Mesendoderm (in vitro differentiated cells): ENCODE measurements around the gene SLC2A5.

ENCODE experiments used
- DNase-seq: peaks from one replicate; pipeline ENCODE4 v3.0.0; 2013
- H2AK5ac ChIP-seq: 2 replicates; pipeline ENCODE4 v1.6.1; 2013; ENCODE audit warnings: low read length, inconsistent platforms
- H2BK120ac ChIP-seq: 2 replicates; pipeline ENCODE4 v1.6.1; 2013; ENCODE audit warnings: low read depth, mild to moderate bottlenecking, low read length, moderate library complexity, mixed read lengths
- H2BK15ac ChIP-seq: replicated peaks from 2 replicates; pipeline ENCODE4 v1.6.1; 2013; ENCODE audit warnings: low read depth, mild to moderate bottlenecking, moderate library complexity
- H2BK5ac ChIP-seq: 2 replicates; pipeline ENCODE4 v1.6.1; 2013; ENCODE audit warnings: low read length, inconsistent platforms
- H3K18ac ChIP-seq: 2 replicates; pipeline ENCODE4 v1.6.1; 2013; ENCODE audit warnings: mild to moderate bottlenecking, low read length, mixed read lengths
- H3K23ac ChIP-seq: one replicate; pipeline ENCODE4 v1.6.1; 2013; ENCODE audit warnings: low read length
- H3K27ac ChIP-seq: 2 replicates; pipeline ENCODE4 v1.5.1; 2013; ENCODE audit warnings: low read depth, mild to moderate bottlenecking, inconsistent platforms, low read length, moderate library complexity
- H3K27me3 ChIP-seq: 2 replicates; pipeline ENCODE4 v1.6.1; 2013; ENCODE audit warnings: low read length, control low read depth, mild to moderate bottlenecking, inconsistent platforms; ENCODE audit not compliant: insufficient read depth, poor library complexity
- H3K36me3 ChIP-seq: 2 replicates; pipeline ENCODE4 v1.6.1; 2013; ENCODE audit warnings: low read length, inconsistent platforms; ENCODE audit not compliant: control insufficient read depth, insufficient read depth
- H3K4ac ChIP-seq: one replicate; pipeline ENCODE4 v1.6.1; 2013; ENCODE audit warnings: low read depth, mild to moderate bottlenecking, low read length, moderate library complexity
- H3K4me1 ChIP-seq: 2 replicates; pipeline ENCODE4 v1.6.1; 2013; ENCODE audit warnings: low read depth, low read length, inconsistent platforms; ENCODE audit not compliant: control insufficient read depth
- H3K4me2 ChIP-seq: 2 replicates; pipeline ENCODE4 v1.6.1; 2013; ENCODE audit warnings: low read length
- H3K4me3 ChIP-seq: 2 replicates; pipeline ENCODE4 v1.5.1; 2013; ENCODE audit warnings: mild to moderate bottlenecking, low read length
- H3K56ac ChIP-seq: one replicate; pipeline ENCODE4 v1.6.1; 2013; ENCODE audit warnings: low read length
- H3K79me1 ChIP-seq: 2 replicates; pipeline ENCODE4 v1.6.1; 2013; ENCODE audit warnings: low read length, inconsistent platforms
- H3K79me2 ChIP-seq: 2 replicates; pipeline ENCODE4 v1.6.1; 2013; ENCODE audit warnings: mild to moderate bottlenecking, low read length; ENCODE audit not compliant: control insufficient read depth, insufficient read depth
- H3K9ac ChIP-seq: 2 replicates; pipeline ENCODE4 v1.6.1; 2013; ENCODE audit warnings: low read length, inconsistent platforms
- H4K5ac ChIP-seq: one replicate; pipeline ENCODE4 v1.6.1; 2013; ENCODE audit warnings: low read length
- H4K8ac ChIP-seq: one replicate; pipeline ENCODE4 v1.6.1; 2013; ENCODE audit warnings: low read depth, mild to moderate bottlenecking, control low read depth, low read length, moderate library complexity
- WGBS: extraction: QIAGEN DNeasy Blood & Tissue Kit; methylation state at CpG from one replicate; pipeline ENCODE4 v1.1.7; 2013; ENCODE audit warnings: low lambda C conversion rate, missing lambda C conversion rate; ENCODE audit not compliant: insufficient coverage; ENCODE audit errors: extremely low coverage; 5-methylcytosine and 5-hydroxymethylcytosine counted together

SLC2A5 gene

GRCh38 chr1:9111357-9111691 is 41.9 kb upstream of the SLC2A5 start:
- Histone ChIP-seq H4K5ac (no peak overlapping the region), H3K18ac (no peak overlapping the region), H2AK5ac (no peak overlapping the region), H2BK120ac (no peak overlapping the region), H3K27me3 (no peaks in the 10 kb centered on the region), H3K27ac (no peak overlapping the region), H3K9ac (no peak overlapping the region), H3K56ac (no peak overlapping the region), H3K23ac (no peak overlapping the region), H3K79me2 (no peaks in the 10 kb centered on the region), H3K4me3 (no peak overlapping the region), H3K4ac (no peak overlapping the region), H2BK5ac (no peak overlapping the region), H3K4me2 (no peak overlapping the region), H4K8ac (no peak overlapping the region), H3K36me3 (no peaks in the 10 kb centered on the region), H2BK15ac (no peak overlapping the region), H3K79me1 (no peaks in the 10 kb centered on the region), H3K4me1 (no peaks in the 10 kb centered on the region)
- no CpG with 5 or more reads among the region's 13 CpGs for WGBS
- DNase-seq: no peak

- H3K79me2 ChIP-seq: no peaks in the 10 kb centered on the region
- H4K5ac ChIP-seq: no peak overlapping the region
- H4K8ac ChIP-seq: no peak overlapping the region
- no peaks in the 10 kb centered on the region for H3K36me3 ChIP-seq
- H2BK15ac ChIP-seq: no peak overlapping the region
- no peak overlapping the region for H3K18ac ChIP-seq
- no peak overlapping the region for H3K9ac ChIP-seq
- no peak overlapping the region for H3K4me3 ChIP-seq
- WGBS: no CpG with 5 or more reads among the region's 18 CpGs
- H2BK5ac ChIP-seq: no peak overlapping the region
- no peak overlapping the region for H3K23ac ChIP-seq
- H3K27me3 ChIP-seq: no peaks in the 10 kb centered on the region
- no peaks in the 10 kb centered on the region for H3K79me1 ChIP-seq
- H3K4me2 ChIP-seq: no peak overlapping the region
- H2BK120ac ChIP-seq: no peak overlapping the region
- H2AK5ac ChIP-seq: no peak overlapping the region
- peak; percentile 97 for DNase-seq
- no peak overlapping the region for H3K4ac ChIP-seq
- H3K27ac ChIP-seq: no peak overlapping the region
- H3K56ac ChIP-seq: no peak overlapping the region
- H3K4me1 ChIP-seq: no peaks in the 10 kb centered on the region
Observed at GRCh38 chr1:9110669-9111356, 41.4 kb upstream of the SLC2A5 start.

- no peaks in the 10 kb centered on the region for H3K4me1 ChIP-seq
- no peak for DNase-seq
- no peaks in the 10 kb centered on the region for H3K27me3 ChIP-seq
- no peak overlapping the region for H2BK120ac ChIP-seq
- no peak overlapping the region for H2BK5ac ChIP-seq
- H3K4ac ChIP-seq: no peak overlapping the region
- no peaks in the 10 kb centered on the region for H3K79me1 ChIP-seq
- H2BK15ac ChIP-seq: no peak overlapping the region
- no peaks in the 10 kb centered on the region for H3K79me2 ChIP-seq
- H2AK5ac ChIP-seq: no peak overlapping the region
- H3K4me2 ChIP-seq: no peak overlapping the region
- no peaks in the 10 kb centered on the region for H3K36me3 ChIP-seq
- no peak overlapping the region for H3K9ac ChIP-seq
- H3K56ac ChIP-seq: no peak overlapping the region
- H3K4me3 ChIP-seq: no peak overlapping the region
- H3K27ac ChIP-seq: no peak overlapping the region
- H3K18ac ChIP-seq: no peak overlapping the region
- no peak overlapping the region for H3K23ac ChIP-seq
- WGBS: no CpG with 5 or more reads among the region's 12 CpGs
- no peak overlapping the region for H4K8ac ChIP-seq
- no peak overlapping the region for H4K5ac ChIP-seq
Observed at GRCh38 chr1:9108056-9108665, 38.7 kb upstream of the SLC2A5 start.

GRCh38 chr1:9107136-9107535 is 37.7 kb upstream of the SLC2A5 start:
- Histone ChIP-seq H2BK120ac (no peak overlapping the region), H3K27me3 (no peaks in the 10 kb centered on the region)
- WGBS: no CpG with 5 or more reads among the region's 4 CpGs

GRCh38 chr1:9106286-9106685 is 36.9 kb upstream of the SLC2A5 start:
- no peak overlapping the region for H3K4me3 ChIP-seq
- no peaks in the 10 kb centered on the region for H3K79me1 ChIP-seq
- H2BK120ac ChIP-seq: no peak overlapping the region
- no peak overlapping the region for H3K9ac ChIP-seq
- H3K4me2 ChIP-seq: no peak overlapping the region
- no peaks in the 10 kb centered on the region for H3K79me2 ChIP-seq
- H2AK5ac ChIP-seq: no peak overlapping the region
- H3K36me3 ChIP-seq: no peaks in the 10 kb centered on the region
- H2BK5ac ChIP-seq: no peak overlapping the region
- no peak overlapping the region for H3K27ac ChIP-seq
- no peaks in the 10 kb centered on the region for H3K27me3 ChIP-seq
- no peak overlapping the region for H4K5ac ChIP-seq
- H3K23ac ChIP-seq: no peak overlapping the region
- DNase-seq: no peak
- no peaks in the 10 kb centered on the region for H3K4me1 ChIP-seq
- no peak overlapping the region for H2BK15ac ChIP-seq
- no peak overlapping the region for H3K4ac ChIP-seq
- WGBS: no CpG with 5 or more reads among the region's 14 CpGs
- H3K18ac ChIP-seq: no peak overlapping the region
- no peak overlapping the region for H4K8ac ChIP-seq
- H3K56ac ChIP-seq: no peak overlapping the region

More at GRCh38 chr1:9107136-9107535, 37.7 kb upstream of the SLC2A5 start:
- Histone ChIP-seq H3K9ac (no peak overlapping the region), H3K79me2 (no peaks in the 10 kb centered on the region), H2AK5ac (no peak overlapping the region), H4K8ac (no peak overlapping the region), H3K4ac (no peak overlapping the region), H3K4me3 (no peak overlapping the region), H3K36me3 (no peaks in the 10 kb centered on the region), H3K56ac (no peak overlapping the region), H3K4me1 (no peaks in the 10 kb centered on the region), H3K27ac (no peak overlapping the region), H3K18ac (no peak overlapping the region), H3K79me1 (no peaks in the 10 kb centered on the region), H2BK15ac (no peak overlapping the region), H4K5ac (no peak overlapping the region), H3K23ac (no peak overlapping the region), H3K4me2 (no peak overlapping the region), H2BK5ac (no peak overlapping the region)
- no peak for DNase-seq
